CD14-positive monocyte (primary cell): ENCODE data around the gene CNPY3. TPM values are rescaled to one million over a fixed set of nuclear protein-coding genes. Genes with fewer than 3 reads are reported as not detected.

Experiments
- DNase-seq, 3 donors: peaks; one replicate each; pipeline ENCODE4 v3.0.0-alpha.2; 2011 to 2022
- H2AFZ ChIP-seq: 2 replicates; pipeline ENCODE4 v1.6.0; 2012; ENCODE audit warnings: mild to moderate bottlenecking, low read depth, low read length, inconsistent platforms; ENCODE audit not compliant: insufficient read depth, poor library complexity, severe bottlenecking
- H3K27ac ChIP-seq, 2 donors: 1 replicate in 1 of 2; 2 replicates in 1 of 2; pipeline ENCODE4 v1.5.1; 2012 to 2013; ENCODE audit warnings: low read length in 2 of 2, control low read depth in 1 of 2, inconsistent platforms in 1 of 2, low read depth in 1 of 2, mild to moderate bottlenecking in 1 of 2
- H3K27me3 ChIP-seq, 2 donors: one replicate each; pipeline versions ENCODE4 v1.6.0 to v1.6.1; 2011 to 2013; ENCODE audit warnings: low read length in 2 of 2; ENCODE audit not compliant: control insufficient read depth in 2 of 2, insufficient read depth in 2 of 2
- H3K36me3 ChIP-seq, 2 donors: replicated peaks in 1 of 2; 1 replicate in 1 of 2; 2 replicates in 1 of 2; pipeline versions ENCODE4 v1.5.1 to v1.6.1; 2012 to 2013; ENCODE audit warnings: low read length in 2 of 2, control low read depth in 1 of 2, inconsistent platforms in 1 of 2, mild to moderate bottlenecking in 1 of 2; ENCODE audit not compliant: insufficient read depth in 2 of 2, control insufficient read depth in 1 of 2
- H3K4me1 ChIP-seq, 2 donors: 1 replicate in 1 of 2; 2 replicates in 1 of 2; pipeline versions ENCODE4 v1.5.1 to v1.6.1; 2012 to 2013; ENCODE audit warnings: low read length in 2 of 2, control low read depth in 1 of 2, inconsistent platforms in 1 of 2, mild to moderate bottlenecking in 1 of 2, moderate library complexity in 1 of 2; ENCODE audit not compliant: insufficient read depth in 2 of 2, control insufficient read depth in 1 of 2
- H3K4me2 ChIP-seq: replicated peaks from 2 replicates; pipeline ENCODE3; 2012; ENCODE audit warnings: low read length, moderate library complexity, mild to moderate bottlenecking; ENCODE audit not compliant: poor library complexity, severe bottlenecking; ENCODE audit errors: extremely low read depth
- H3K4me3 ChIP-seq, 3 experiments: fragments of 200-600 bp in 1 of 3; sonication (generic) in 1 of 3; replicated peaks in 1 of 3; 1 replicate in 2 of 3; 2 replicates in 1 of 3; pipeline ENCODE4 v1.5.1; 2011 to 2013; ENCODE audit warnings: low read length in 3 of 3, mild to moderate bottlenecking in 3 of 3, control low read depth in 2 of 3, low read depth in 2 of 3, inconsistent platforms in 1 of 3, moderate library complexity in 1 of 3
- H3K79me2 ChIP-seq: 2 replicates; pipeline ENCODE4 v1.6.0; 2012; ENCODE audit warnings: mild to moderate bottlenecking, control low read depth, inconsistent platforms, low read length, moderate library complexity; ENCODE audit not compliant: insufficient read depth
- H3K9ac ChIP-seq: 2 replicates; pipeline ENCODE4 v1.6.0; 2017; ENCODE audit warnings: low read length, mild to moderate bottlenecking; ENCODE audit not compliant: insufficient read depth, poor library complexity, severe bottlenecking
- H3K9me3 ChIP-seq, 2 donors: replicated peaks in 1 of 2; 1 replicate in 1 of 2; 2 replicates in 1 of 2; pipeline versions ENCODE4 v1.5.1 to v1.6.1; 2012 to 2013; ENCODE audit warnings: low read length in 2 of 2, control low read depth in 1 of 2; ENCODE audit not compliant: control insufficient read depth in 1 of 2, insufficient read depth in 1 of 2
- H4K20me1 ChIP-seq: 2 replicates; pipeline ENCODE4 v1.6.0; 2012; ENCODE audit warnings: mild to moderate bottlenecking, low read length, control low read depth, moderate library complexity; ENCODE audit not compliant: insufficient read depth
- H3K27ac Mint-ChIP-seq, 7 donors: one replicate each; pipeline ENCODE4 v1.8.0; 2020; ENCODE audit warnings: mild to moderate bottlenecking in 7 of 7, mixed read lengths in 7 of 7, moderate library complexity in 6 of 7, inconsistent platforms in 2 of 7
- H3K27me3 Mint-ChIP-seq, 3 donors: one replicate each; pipeline ENCODE4 v1.8.0; 2021 to 2022; ENCODE audit warnings: low read depth in 3 of 3, mild to moderate bottlenecking in 3 of 3, mixed read lengths in 3 of 3, moderate library complexity in 3 of 3, inconsistent platforms in 1 of 3
- H3K36me3 Mint-ChIP-seq, 2 donors: one replicate each; pipeline ENCODE4 v1.8.0; 2020; ENCODE audit warnings: mixed read lengths in 2 of 2, inconsistent platforms in 1 of 2, mild to moderate bottlenecking in 1 of 2
- H3K4me1 Mint-ChIP-seq: one replicate; pipeline ENCODE4 v1.8.0; 2020; ENCODE audit warnings: mild to moderate bottlenecking, mixed read lengths
- H3K4me3 Mint-ChIP-seq, 2 donors: one replicate each; pipeline ENCODE4 v1.8.0; 2020; ENCODE audit warnings: mild to moderate bottlenecking in 2 of 2, mixed read lengths in 2 of 2, moderate library complexity in 1 of 2
- H3K9me3 Mint-ChIP-seq, 7 donors: one replicate each; pipeline ENCODE4 v1.8.0; 2020 to 2022; ENCODE audit warnings: mixed read lengths in 7 of 7, mild to moderate bottlenecking in 6 of 7, moderate library complexity in 6 of 7, inconsistent platforms in 2 of 7
- CTCF ChIP-seq: fragments of 200-600 bp; IDR thresholded peaks from one replicate; pipeline ENCODE4 v1.8.0; 2022; ENCODE audit warnings: antibody characterized with exemption, mild to moderate bottlenecking
- WGBS: methylation state at CpG from one replicate; pipeline ENCODE4 v1.1.5; 2013; ENCODE audit warnings: missing lambda C conversion rate; ENCODE audit not compliant: insufficient coverage; 5-methylcytosine and 5-hydroxymethylcytosine counted together
- intact Hi-C, 2 donors: fragments of 100-400 bp; cut with micrococcal nuclease; formaldehyde crosslinking; loops; one replicate each; pipeline versions ENCODE4 v1.15.0 to v1.15.1; 2023
- polyA plus RNA-seq, 3 donors: library from polyadenylated mRNA; depleted of rRNA in 1 of 3; unstranded in 2 of 3; stranded (reverse) in 1 of 3; fragments of 300-500 nt in 2 of 3; fragments of >200 nt in 1 of 3; fragmentation: Illumina TruSeq in 2 of 3; gene quantifications; 1 replicate in 2 of 3; 2 replicates in 1 of 3; pipeline ENCODE4 v1.2.3, GENCODE V29; 2012 to 2021

CNPY3 gene
- polyA plus RNA-seq, 3 donors: 237 to 295 (median 262) TPM

GRCh38 chr6:42969431-42969830 is 40.2 kb downstream of the CNPY3 start:
- H2AFZ ChIP-seq: no peak overlapping the region
- DNase-seq: no peak
- H3K27me3 ChIP-seq: no peaks in the 10 kb centered on the region
- H3K79me2 ChIP-seq: no peaks in the 10 kb centered on the region
- Mint-ChIP-seq H3K36me3 (peaks cover 42 to 72% of the 10 kb centered on the region in 2 donors), H3K4me1 (peaks cover 11% of the 10 kb centered on the region), H3K9me3 (peaks cover 0 to 1% (median 0%) of the 10 kb centered on the region in 7 donors), H3K4me3 (no peak overlapping the region), H3K27ac (no peak overlapping the region), H3K27me3 (peaks cover 0 to 2% (median 0%) of the 10 kb centered on the region in 3 donors)
- intact Hi-C loops: no loop called here
- peaks cover 43 to 55% of the 10 kb centered on the region in 2 donors for H3K36me3 ChIP-seq
- peaks cover 8% of the 10 kb centered on the region for H4K20me1 ChIP-seq
- no peaks in the 10 kb centered on the region for H3K9me3 ChIP-seq
- H3K4me2 ChIP-seq: no peak overlapping the region
- no peak overlapping the region for H3K27ac ChIP-seq
- TF ChIP-seq CTCF: no peak
- H3K4me1 ChIP-seq: peaks cover 7 to 10% of the 10 kb centered on the region in 2 donors
- 100% methylated on average over 1 of the region's 2 CpGs for WGBS
- no peak overlapping the region for H3K9ac ChIP-seq
- H3K4me3 ChIP-seq: no peak overlapping the region

- peaks cover under 1% of the 10 kb centered on the region for H3K79me2 ChIP-seq
- no peak overlapping the region for H2AFZ ChIP-seq
- WGBS: 100% methylated on average over 1 of the region's 4 CpGs
- Mint-ChIP-seq H3K27ac (peak overlapping the region in 1 of 7 donors; percentile 20), H3K27me3 (peaks cover 0 to 2% (median 0%) of the 10 kb centered on the region in 3 donors), H3K4me1 (peaks cover 11% of the 10 kb centered on the region), H3K9me3 (peaks cover 0 to 1% (median 0%) of the 10 kb centered on the region in 7 donors), H3K4me3 (no peak overlapping the region), H3K36me3 (peaks cover 37 to 72% of the 10 kb centered on the region in 2 donors)
- H3K4me2 ChIP-seq: no peak overlapping the region
- no peak for TF ChIP-seq CTCF
- no peaks in the 10 kb centered on the region for H3K9me3 ChIP-seq
- intact Hi-C loops: no loop called here
- peaks cover 38 to 50% of the 10 kb centered on the region in 2 donors for H3K36me3 ChIP-seq
- H3K4me1 ChIP-seq: peaks cover 7 to 10% of the 10 kb centered on the region in 2 donors
- peaks cover 8% of the 10 kb centered on the region for H4K20me1 ChIP-seq
- no peak overlapping the region for H3K9ac ChIP-seq
- H3K27ac ChIP-seq: no peak overlapping the region
- no peak for DNase-seq
- H3K4me3 ChIP-seq: no peak overlapping the region
- H3K27me3 ChIP-seq: no peaks in the 10 kb centered on the region
Measured at GRCh38 chr6:42969934-42970333, 40.7 kb downstream of the CNPY3 start.
